ENCODE data around the gene AKIRIN1.

- TF ChIP-seq POLR2A (IDR thresholded peaks at IDR 0.05) = no peak
- TF ChIP-seq, protein P1, sequence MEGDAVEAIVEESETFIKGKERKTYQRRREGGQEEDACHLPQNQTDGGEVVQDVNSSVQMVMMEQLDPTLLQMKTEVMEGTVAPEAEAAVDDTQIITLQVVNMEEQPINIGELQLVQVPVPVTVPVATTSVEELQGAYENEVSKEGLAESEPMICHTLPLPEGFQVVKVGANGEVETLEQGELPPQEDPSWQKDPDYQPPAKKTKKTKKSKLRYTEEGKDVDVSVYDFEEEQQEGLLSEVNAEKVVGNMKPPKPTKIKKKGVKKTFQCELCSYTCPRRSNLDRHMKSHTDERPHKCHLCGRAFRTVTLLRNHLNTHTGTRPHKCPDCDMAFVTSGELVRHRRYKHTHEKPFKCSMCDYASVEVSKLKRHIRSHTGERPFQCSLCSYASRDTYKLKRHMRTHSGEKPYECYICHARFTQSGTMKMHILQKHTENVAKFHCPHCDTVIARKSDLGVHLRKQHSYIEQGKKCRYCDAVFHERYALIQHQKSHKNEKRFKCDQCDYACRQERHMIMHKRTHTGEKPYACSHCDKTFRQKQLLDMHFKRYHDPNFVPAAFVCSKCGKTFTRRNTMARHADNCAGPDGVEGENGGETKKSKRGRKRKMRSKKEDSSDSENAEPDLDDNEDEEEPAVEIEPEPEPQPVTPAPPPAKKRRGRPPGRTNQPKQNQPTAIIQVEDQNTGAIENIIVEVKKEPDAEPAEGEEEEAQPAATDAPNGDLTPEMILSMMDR (IDR thresholded peaks at IDR 0.05) = no peak
Observed at GRCh38 chr1:38973659-38974437, 17.2 kb upstream of the AKIRIN1 start.
